HL-60 (cell line): ENCODE data around the gene SYTL3.

Source experiments
- DNase-seq, 2 experiments: peaks; one replicate each; pipeline ENCODE4 v3.0.0-alpha.2; 2010 to 2020; ENCODE audit warnings: low read depth in 1 of 2, low spot score in 1 of 2
- H3K27ac ChIP-seq: fragments of 250-450 bp; sonication (Bioruptor Pico); replicated peaks from 2 replicates; pipeline ENCODE4 v1.5.1; 2020; ENCODE audit warnings: mild to moderate bottlenecking, moderate library complexity
- H3K27me3 ChIP-seq: fragments of 250-450 bp; sonication (Bioruptor Pico); 2 replicates; pipeline ENCODE4 v1.5.1; 2021; ENCODE audit warnings: mild to moderate bottlenecking, moderate library complexity; ENCODE audit not compliant: insufficient read depth, poor library complexity, severe bottlenecking
- H3K4me3 ChIP-seq: replicated peaks from 2 replicates; pipeline ENCODE4 v1.5.1; 2011; ENCODE audit warnings: mild to moderate bottlenecking, control low read depth, low read length; ENCODE audit not compliant: insufficient read depth
- CTCF ChIP-seq: IDR thresholded peaks from one replicate; pipeline ENCODE4 v1.5.1; 2011; ENCODE audit warnings: low read length, control low read depth, inconsistent platforms; ENCODE audit not compliant: insufficient read depth
- GABPA ChIP-seq: IDR thresholded peaks from 2 replicates; pipeline ENCODE4 v1.6.1; 2012; ENCODE audit warnings: low read depth
- POLR2AphosphoS5 ChIP-seq: IDR thresholded peaks from 2 replicates; pipeline ENCODE4 v1.6.1; 2012; ENCODE audit warnings: low read depth
- REST ChIP-seq: IDR thresholded peaks from 2 replicates; pipeline ENCODE4 v1.6.1; 2012; ENCODE audit warnings: low read depth; ENCODE audit not compliant: insufficient replicate concordance
- SPI1 ChIP-seq: IDR thresholded peaks from 2 replicates; pipeline ENCODE4 v1.6.1; 2012; ENCODE audit warnings: low read depth, mild to moderate bottlenecking, borderline replicate concordance
- long read RNA-seq: library from polyadenylated mRNA; unstranded; transcript quantifications from one replicate; pipeline ENCODE4 v2.0.0, GENCODE V29; 2020

Gene SYTL3
- long read RNA-seq, partial matches to known transcripts: 2 of 27 reads
- long read RNA-seq, other reads (novel, unspliced or antisense): 15 of 27 reads

- H3K27me3 ChIP-seq: no peaks in the 10 kb centered on the region
- H3K4me3 ChIP-seq: no peak within 1 kb of the TSS
- DNase-seq: peak; percentile 43 to 68
- H3K27ac ChIP-seq: no peak within 1 kb of the TSS
- no peak for TF ChIP-seq POLR2AphosphoS5
- no peak for TF ChIP-seq REST
- TF ChIP-seq SPI1: peak; percentile 65; the same call in 1 of the 2 replicates
Measured at GRCh38 chr6:158649289-158650143, at the start of gene SYTL3. Gene SYTL3, plus strand, starts transcription at chr6:158650054. Its CDS starts 13,215 bp downstream, at chr6:158663269.

- TF ChIP-seq CTCF: no peak
- TF ChIP-seq SPI1: no peak
- no peak for TF ChIP-seq POLR2AphosphoS5
- no peak for TF ChIP-seq REST
- TF ChIP-seq GABPA: no peak
- DNase-seq: no peak
- H3K27me3 ChIP-seq: no peaks in the 10 kb centered on the region
- H3K27ac ChIP-seq: no peak overlapping the region
- no peak overlapping the region for H3K4me3 ChIP-seq
Measured at GRCh38 chr6:158603261-158604047, 46.4 kb upstream of the SYTL3 start.

- no peaks in the 10 kb centered on the region for H3K27me3 ChIP-seq
- TF ChIP-seq REST (no peak), POLR2AphosphoS5 (no peak), CTCF (no peak), SPI1 (no peak), GABPA (no peak)
- DNase-seq: no peak
- H3K27ac ChIP-seq: no peak overlapping the region
- no peak overlapping the region for H3K4me3 ChIP-seq
Measured at GRCh38 chr6:158604048-158604406, 45.8 kb upstream of the SYTL3 start.
